ENCODE results near the gene CDC5L.
A peak's percentile ranks its signal among the peaks of the same experiment; 100 is the strongest.
"Not testable (repeated sequence)": the region's sequence is repeated elsewhere in the genome, so short reads cannot be mapped to it uniquely, and the experiment has no call there.

The CDC5L gene

DNA sequence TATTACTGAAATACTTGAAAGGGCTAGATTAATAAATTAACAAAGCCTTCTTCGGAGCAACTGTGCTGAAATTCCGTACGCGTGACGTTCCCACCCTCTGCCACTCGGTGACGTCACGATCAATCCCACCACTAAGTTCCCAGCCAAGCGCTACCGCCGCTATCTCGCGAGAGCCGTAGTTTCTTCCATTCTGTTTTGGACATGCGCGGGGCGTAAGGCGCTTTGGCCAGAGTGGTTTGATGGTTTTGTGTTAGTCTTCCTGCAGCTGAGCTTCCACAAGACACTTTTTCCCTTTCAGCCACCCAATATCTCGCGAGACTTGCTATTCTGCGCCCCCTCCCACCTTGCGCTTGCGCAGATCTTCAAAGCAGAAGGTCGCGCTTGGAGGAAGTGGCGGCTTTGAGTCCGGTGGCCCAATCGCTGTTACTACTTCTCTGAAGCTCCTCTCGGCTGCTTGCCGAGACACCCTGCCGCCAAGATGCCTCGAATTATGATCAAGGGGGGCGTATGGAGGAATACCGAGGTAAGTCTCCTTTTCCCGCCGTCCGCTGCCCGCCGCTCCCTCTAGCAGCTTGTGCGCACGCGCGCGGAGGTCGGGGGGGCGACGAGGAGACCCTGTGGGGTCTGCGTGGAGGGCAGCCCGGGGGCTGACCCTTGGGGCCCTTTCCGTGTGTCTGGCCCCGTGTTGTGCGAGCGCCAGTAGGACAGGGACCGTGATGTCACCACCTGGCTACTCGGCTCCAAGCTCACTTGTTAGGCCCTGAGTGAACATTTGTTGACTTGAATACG, at the start of gene CDC5L:
CDC5L (plus strand) TSS at position 361 of the 789 bp plus-strand sequence; CDS start at position 479, 118 bp downstream.
- DNase-seq (ENCODE audit: low read depth) = peak; percentile 85

DNA sequence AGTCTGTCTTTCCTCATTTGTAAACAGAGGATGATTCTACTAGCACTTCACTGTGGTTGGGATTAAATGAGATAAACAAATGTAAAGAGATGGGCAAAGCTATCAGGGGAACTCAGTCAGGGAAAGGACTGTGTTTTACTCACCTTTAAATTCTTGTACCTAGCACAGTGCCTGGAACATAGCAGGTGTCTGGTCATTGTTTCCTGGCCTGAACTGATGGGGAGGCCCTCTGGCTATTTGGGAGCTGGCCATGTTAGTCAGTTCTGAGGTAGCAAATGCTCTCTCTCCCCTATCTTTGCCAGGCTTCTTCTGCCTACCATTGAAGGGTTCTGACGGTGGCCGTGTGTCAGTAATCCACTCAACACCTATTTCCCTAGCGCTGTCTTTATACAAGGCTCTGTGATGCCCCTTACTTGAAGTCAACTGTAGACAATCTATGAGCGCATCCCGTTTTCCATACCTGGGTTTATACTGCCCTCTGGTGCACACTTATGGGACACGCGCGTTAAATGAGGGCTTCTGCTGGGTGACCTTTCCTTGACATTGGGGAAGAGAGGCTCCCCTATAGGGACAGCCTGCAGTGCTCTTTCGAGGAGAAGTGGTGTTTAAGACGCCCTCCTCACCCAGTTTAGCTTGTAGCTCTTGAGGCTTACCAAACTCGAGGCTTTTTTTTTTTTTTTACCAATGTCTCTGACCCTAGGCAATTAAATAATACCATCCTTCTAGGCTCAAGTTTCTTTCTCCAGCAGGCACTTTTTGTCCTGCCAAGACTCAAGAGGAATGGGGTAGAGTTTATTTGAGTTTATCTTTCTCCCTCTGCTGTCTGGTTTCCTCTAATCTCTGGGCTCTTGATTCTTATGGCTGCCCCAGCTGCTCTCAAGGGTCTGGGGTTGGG, 49.0 kb upstream of the CDC5L start:
- peak; percentile 21 for DNase-seq (ENCODE audit: low read depth)

DNA sequence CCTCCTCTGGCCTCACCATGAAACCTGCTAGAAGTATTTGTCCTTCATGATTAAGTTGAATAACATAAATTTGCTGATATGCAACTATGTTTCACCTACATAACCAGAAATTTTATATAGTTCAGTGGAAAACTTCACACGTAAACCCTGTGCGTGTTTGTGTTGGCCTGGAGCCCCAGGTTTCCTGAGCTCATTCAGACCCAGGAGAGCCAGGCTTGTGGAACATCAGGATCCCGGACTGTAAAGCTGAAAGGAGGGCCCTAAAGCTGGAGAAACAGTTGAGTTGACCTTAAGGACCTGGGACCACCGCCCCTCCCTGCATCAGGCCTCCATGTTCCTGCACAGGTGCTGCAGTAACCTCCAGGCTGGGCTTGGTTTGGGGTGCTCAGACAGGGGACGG, 48.2 kb upstream of the CDC5L start:
- no peak for DNase-seq (ENCODE audit: low read depth)

DNA sequence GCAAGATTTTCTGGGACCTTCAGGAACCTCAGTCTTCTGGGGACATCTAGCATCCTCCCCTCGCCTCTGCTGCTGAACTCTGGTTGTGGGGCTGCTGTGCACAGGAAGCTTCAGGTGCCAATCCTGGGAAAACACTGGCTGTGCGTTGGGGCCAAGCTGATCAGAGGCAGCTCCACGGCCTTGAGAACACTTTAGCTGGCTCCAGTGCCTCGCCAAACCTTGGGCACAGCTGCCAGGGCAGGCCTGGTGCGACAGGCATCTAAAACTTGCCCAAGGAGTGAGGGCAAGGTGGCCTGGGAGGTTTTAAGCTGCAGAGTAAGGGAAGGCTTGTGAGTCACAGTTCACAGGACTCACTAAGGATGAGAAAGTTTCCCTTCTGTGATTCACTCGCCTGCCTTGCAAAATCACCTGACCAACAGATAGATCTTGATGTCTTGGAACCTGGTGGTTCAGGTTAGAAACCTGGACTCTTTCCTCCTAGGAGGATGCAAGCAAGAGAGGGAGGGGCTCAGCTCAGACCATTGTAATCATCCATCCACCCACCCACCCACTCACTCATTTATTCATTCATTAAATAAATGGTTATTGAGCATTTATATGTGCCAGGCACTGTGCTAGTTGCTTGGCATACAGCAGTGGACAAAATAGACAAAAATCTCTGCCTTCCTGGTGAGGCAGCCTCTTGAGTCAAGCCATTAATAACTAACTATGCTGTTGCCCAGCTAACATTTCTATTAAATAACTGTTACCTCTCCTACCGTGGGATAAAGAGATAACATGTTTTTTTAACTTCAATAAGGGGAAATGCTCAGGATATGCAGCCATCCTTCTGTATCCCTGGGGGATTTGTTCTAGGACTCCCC, 47.5 kb upstream of the CDC5L start:
- no peak for DNase-seq (ENCODE audit: low read depth)

DNA sequence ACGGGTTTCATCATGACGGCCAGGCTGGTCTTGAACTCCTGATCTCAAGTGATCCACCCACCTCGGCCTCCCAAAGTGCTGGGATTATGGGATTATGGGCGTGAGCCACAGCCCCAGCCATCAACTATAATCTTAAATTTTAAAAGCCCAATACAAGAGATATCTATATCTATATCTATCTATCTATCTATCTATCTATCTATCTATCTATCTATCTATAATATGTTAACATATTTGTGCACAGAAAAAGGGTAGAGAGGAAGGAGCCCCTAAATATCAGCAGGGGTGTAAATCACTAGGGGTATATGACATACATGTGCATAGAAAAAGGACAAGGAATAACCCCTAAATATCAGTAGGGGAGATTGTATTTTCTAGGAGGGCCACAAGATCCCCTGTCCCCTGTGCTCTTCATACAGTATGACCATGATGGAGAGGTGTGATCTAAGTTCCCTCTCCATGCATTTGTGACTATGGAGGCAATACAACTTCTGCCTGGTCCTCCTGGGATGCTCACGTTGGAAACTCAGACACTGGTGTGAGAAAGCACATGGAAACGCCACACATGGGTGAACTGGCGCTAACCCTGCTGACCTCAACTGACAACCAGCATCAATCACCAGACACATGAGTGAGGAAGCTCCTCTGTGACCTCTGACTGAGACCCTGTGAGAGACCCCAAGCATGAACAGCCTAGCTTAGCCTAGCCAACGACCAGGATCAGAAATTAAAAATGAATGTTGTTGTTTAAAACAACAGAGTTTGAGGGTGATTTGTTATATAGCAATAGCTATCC, 46.2 kb upstream of the CDC5L start:
- DNase-seq (ENCODE audit: low read depth) = no peak

DNA sequence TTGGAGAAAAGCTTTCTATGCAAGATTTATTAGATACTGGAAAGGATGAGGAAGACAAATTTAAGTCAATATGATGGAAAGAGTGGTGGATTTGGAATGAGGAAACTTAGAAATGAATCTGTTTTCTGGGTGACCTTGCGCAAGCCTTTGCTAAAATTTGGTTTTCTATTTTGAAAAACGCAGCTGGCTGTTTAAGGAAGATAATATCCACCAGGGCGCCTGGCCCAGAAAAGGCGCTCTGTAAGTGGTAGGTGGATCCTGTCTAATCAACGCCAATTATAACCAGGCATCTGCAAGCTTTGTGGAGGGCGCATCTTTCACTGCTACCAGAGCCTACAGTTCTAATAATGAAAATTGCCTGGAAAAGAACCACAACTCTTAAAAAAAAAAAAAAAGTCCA, 45.5 kb upstream of the CDC5L start:
- no peak for DNase-seq (ENCODE audit: low read depth)

DNA sequence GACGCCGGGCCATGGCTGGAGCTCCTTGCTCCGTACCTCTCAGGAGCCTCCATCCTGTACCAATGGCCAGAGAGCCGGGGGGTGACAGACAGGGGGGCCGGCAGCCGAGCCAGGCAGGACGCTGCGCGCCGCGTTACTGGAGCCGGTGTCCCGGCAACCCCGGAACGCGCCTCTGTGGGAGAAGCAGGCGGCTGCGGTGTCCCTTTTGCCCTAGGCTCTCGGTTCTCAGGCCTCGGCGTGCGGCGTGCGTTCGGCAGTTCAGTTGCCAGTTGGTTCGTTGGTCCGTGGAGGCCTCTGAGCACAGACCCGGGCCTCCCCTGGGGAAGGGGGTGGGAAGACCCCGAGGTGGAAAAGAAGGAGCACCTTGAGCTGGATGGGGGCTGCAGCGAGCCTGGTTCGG, 45.0 kb upstream of the CDC5L start, which contains the start of gene SPATS1:
SPATS1 (plus strand) TSS at position 162 of the 400 bp plus-strand sequence. CDS start 446 bp downstream, outside the sequence.
- no peak for DNase-seq (ENCODE audit: low read depth)

DNA sequence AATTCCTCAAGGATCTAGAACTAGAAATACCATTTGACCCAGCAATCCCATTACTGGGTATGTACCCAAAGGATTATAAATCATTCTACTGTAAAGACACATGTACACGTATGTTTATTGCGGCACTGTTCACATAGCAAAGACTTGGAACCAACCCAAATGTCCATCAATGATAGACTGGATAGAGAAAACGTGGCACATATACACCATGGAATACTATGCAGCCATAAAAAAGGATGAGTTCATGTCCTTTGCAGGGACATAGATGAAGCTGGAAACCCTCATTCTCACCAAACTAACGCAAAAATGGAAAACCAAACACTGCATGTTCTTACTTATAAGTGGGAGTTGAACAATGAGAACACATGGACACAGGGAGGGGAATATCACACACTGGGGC, 40.7 kb upstream of the CDC5L start:
- DNase-seq (ENCODE audit: low read depth) = not testable (repeated sequence)

DNA sequence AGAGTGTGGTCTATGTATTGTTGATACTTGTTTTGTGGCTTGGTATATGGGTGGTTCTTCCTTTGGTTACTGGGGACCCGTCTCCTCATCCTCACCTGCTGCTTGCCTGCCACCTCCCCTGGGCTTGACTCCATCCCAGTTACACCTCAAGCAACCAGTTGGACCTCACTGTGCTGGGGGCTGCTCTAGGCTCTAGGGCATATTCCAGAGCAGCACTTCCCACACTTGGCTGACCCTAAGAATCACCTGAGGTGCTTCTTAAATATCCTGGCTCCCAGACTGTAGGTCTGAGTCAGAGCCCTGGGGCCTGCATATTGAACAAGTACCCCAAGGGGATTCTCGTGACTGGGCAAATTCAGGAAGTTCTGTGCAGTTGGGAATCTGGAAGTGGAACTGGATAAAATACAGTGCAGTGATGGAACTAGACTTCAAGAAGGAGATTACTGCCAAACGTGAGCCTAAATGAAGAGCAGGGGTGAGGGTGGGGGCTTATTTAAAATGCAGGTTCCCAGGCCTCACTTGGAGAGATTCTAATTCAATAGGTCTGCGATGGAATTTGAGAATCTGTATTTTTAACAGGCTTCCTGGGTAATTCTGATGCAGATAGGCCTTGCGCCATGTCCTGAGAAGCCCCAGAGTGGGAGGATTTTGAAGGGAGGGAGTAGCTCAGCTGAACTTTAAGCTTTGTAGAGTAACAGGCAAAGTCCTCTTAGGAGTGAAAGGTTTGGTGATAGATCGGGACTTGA, 37.4 kb upstream of the CDC5L start:
- no peak for DNase-seq (ENCODE audit: low read depth)

DNA sequence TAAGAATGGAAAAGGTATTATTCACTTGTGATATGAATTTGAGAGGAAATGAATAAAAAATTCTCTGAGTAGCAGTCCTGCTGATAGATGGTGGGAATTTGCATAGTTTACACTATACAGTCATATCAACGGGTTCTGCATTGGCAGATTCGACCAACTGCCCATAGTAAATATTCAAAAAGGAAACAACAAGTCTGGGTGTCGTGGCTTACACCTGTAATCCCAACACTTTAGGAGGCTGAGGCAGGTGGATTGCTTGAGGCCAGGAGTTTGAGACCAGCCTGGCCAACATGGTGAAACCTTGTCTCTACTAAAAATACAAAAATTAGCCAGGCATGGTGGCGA, 36.9 kb upstream of the CDC5L start:
- DNase-seq (ENCODE audit: low read depth) = not testable (repeated sequence)

DNA sequence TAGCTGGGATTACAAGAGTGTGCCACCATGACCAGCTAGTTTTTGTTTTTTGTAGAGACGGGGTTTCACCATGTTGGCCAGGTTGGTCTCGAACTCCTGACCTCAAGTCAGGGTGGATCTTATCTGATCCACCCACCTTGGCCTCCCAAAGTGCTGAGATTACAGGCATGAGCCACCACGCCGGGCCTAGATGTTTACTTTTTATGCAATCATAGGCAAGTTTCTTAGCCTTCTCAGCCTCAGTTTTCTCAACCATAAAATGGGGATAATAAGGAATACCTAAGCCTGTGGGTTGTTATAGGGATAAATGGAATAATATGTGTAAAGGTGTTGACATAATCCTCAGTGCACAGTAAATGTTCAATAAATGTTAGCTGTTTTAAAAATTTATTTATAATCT, 35.2 kb upstream of the CDC5L start:
- no peak for DNase-seq (ENCODE audit: low read depth)

DNA sequence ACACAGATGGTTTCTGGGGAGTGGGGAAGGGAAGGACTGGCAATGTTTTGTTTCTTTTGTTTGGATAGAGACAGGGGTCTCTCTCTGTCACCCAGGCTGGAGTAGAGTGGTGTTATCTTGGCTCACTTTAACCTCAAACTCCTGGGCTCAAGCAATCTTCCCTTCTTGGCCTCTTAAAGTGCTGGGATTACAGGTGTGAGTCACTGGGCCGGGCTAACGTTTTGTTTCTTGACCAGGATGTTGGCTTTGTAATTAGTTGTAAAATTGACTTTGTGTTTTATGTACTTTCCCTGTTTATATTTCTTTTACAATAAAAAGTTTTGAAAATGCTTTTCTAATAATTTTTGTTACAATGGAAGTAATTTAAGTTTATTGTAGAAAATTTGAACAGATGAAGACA, 34.2 kb upstream of the CDC5L start:
- no peak for DNase-seq (ENCODE audit: low read depth)

DNA sequence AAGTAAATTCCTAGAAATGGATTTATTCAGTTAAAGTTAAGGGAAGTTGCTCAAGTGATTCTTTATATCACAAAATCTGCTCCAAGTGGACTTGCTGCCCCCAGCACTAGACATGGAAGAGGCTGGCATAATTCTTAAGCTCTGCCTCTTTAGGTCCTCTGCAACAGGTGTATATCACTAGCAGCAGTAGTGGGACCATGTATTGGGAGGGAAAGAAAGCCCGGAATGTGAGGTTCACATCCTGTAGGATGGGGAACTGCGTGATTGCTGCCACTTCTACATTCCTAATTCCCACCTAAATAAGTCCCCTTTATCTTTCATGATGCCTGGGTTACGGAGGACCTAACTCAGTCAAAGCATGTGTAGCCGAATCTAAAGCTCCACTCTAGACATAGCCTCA, 31.9 kb upstream of the CDC5L start:
- DNase-seq (ENCODE audit: low read depth) = no peak

DNA sequence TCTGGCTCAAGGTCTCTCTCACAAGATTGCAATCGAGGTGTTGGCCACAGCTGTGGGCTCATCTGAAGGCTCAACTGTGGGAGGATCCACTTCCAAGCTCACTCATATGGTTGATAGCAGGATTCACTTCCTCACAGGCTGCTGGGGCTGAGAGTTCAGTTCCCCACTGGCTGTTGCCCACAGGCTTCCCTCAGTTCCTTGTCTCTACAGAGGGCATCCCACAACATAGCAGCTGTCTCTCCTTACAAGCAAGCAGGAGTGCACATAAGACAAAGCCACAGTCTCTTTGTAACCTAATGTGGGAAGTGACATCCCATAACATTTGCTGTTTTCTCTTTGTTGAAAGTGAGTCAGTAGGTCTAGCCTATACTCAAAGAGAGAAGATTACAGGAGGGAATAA, 31.0 kb upstream of the CDC5L start:
- DNase-seq (ENCODE audit: low read depth) = no peak

DNA sequence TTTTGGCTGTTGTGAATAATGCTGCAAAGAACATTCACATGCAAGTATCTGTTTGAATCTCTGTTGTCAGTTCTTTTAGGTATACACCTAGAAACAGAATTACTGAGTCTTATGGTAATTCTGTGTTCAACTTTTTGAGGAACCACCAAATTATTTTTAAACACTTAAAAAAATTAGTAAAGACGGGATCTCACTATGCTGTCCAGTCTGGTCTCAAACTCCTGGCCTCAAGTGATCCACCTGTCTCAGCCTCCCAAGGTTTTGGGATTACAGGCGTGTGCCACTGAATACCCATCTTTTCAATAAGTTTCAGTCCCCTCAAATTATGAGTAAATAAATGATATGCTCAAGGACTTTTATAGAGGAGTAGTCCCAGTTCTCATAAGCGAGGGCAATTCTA, 27.5 kb upstream of the CDC5L start:
- no peak for DNase-seq (ENCODE audit: low read depth)

DNA sequence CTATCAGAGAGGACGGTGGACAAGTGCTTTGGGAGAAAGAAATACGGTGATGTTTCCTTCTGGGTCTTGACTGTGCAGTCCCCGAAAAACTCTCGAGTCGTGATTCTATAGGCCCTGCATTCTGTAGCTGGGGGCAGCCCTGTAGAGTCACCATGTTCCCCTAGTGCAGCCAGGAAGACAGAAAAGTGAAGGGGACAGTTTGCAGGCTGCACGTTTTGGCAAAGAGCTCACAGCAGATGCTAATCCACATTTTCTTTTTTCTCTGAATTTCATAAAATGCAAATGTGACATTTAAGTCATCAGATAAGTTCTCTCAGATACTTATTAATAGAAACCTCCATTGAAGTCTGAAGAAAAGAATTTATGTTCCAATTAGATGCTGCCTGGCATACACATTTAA, 25.6 kb upstream of the CDC5L start:
- no peak for DNase-seq (ENCODE audit: low read depth)

DNA sequence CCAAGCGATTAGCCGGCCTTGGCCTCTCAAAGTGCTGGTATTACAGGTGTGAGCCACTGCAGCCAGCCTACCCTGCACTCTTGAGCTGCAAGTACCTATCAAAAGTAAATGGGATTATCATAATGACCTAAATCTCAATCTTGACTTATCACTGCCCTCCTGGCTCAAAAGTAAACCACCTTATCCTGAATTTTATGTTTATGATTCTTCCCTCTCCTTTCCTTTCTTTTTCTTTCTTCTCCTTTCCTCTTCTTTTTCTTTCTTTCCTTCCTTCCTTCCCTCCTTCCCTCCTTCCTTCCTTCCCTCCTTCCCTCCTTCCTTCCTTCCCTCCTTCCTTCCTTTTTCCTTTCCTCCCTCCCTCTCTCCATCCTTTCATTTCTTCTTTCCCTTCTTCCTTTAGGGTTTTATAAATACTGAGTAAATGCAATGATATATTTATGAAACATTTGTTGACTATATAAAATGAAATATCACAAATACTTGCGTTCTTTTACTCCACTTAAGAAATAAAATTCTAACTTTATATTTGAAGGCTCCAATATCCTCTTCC, 24.1 kb upstream of the CDC5L start:
- no peak for DNase-seq (ENCODE audit: low read depth)

DNA sequence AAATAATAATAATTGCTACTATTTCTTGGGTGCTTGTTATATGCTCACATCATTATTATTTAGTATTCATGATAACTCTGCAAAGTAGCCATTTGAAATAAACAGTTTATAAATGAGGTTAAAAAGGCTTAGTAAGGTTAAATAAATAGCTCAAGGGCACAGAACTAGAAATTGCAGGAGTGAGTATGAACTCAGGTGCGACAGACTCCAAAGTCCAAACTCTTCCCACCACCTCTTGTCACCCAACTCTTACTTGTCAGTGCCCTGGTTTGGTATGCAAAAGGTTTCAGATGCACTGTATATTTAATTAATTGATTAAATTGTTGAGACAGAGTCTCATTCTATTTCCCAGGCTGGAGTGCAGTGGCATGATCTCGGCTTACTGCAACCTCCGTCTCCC, 20.7 kb upstream of the CDC5L start:
- no peak for DNase-seq (ENCODE audit: low read depth)

DNA sequence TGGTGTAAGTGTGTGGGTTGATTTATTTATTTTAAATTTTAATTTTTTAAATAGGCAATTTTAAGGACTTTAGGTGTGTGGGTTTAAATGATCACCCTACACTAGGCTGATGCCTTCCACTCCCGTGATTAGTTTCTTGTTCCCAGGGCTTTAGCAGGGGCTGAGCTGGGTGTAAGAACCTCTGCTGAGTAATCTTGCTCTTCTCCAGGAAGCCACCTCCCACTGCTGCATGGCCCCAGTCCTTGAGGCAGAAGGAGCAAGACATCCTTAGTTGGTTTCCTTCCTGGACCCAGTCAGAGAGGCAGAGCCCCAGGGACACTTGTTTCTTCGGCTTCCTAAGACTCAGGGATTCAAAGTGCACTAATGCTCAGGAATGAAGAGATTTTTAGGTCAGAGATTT, 19.8 kb upstream of the CDC5L start:
- DNase-seq (ENCODE audit: low read depth) = no peak

DNA sequence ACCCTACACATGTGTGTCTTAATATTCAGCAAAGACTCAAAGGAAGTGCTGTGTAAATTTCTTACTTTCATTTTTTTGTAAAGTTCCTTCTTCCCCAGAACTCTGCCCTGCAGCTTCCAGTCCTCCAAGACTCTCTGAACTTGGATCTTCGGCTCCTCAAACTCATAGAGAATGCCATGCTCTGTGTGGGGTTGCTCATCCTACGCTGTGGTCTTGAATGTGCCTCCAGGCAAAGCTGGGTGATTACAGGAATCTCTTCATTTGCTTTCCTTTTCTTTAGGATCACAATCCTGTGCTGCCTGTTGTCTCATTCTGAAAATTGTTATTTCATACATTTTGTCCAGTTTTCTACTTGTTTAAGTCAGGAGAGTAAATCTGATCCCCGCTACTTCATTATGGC, 14.5 kb upstream of the CDC5L start:
- no peak for DNase-seq (ENCODE audit: low read depth)
